ENCODE data around the gene GID8.

DNA sequence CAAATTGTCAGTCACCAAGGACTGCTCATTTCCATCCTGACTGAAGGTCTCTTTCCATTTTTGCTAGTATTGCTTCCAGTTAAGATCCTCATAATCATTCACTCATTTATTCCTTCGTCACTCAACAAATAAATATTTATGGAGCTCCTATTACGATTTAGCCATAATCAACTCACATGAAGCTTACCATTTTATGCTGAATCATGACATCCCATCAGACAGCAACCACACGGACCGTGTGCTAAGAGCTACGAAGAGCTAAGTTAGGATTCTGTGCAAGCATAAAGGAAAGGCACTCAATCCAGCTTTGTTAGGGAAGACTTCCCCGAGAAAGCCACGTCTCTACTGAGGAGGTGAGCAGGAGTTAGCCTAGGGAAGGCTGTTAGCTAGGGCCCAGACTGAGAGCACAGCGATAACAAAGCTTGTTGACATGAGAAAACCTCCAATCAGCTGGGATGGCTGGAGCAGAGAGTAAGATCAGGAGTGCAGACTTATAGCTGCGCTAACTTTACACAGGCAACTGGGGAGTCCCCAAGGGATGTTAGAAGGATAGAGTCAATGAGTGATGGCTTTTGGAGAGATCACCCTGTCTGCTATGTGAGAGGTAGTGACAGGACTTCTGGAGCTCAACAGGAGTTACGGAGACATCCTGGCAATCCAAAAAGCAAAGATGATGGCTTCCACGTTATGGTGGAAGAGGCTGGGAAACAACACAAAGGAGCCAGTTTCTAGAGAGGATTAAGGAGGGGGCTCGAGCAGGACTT is 2.6 kb upstream of the GID8 start:
- TF ChIP-seq, protein P1, sequence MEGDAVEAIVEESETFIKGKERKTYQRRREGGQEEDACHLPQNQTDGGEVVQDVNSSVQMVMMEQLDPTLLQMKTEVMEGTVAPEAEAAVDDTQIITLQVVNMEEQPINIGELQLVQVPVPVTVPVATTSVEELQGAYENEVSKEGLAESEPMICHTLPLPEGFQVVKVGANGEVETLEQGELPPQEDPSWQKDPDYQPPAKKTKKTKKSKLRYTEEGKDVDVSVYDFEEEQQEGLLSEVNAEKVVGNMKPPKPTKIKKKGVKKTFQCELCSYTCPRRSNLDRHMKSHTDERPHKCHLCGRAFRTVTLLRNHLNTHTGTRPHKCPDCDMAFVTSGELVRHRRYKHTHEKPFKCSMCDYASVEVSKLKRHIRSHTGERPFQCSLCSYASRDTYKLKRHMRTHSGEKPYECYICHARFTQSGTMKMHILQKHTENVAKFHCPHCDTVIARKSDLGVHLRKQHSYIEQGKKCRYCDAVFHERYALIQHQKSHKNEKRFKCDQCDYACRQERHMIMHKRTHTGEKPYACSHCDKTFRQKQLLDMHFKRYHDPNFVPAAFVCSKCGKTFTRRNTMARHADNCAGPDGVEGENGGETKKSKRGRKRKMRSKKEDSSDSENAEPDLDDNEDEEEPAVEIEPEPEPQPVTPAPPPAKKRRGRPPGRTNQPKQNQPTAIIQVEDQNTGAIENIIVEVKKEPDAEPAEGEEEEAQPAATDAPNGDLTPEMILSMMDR (IDR thresholded peaks at IDR 0.05) = no peak
- no peak for TF ChIP-seq POLR2A (IDR thresholded peaks at IDR 0.05)

Data from adrenal gland (tissue), 5 donors.